ENCODE results near the gene OSBPL3. TPM values are rescaled to one million over a fixed set of nuclear protein-coding genes. Genes with fewer than 3 reads are reported as not detected.

OSBPL3 gene
- polyA plus RNA-seq, 3 donors, result 2.6 to 9.2 (median 3.7) TPM

DNA sequence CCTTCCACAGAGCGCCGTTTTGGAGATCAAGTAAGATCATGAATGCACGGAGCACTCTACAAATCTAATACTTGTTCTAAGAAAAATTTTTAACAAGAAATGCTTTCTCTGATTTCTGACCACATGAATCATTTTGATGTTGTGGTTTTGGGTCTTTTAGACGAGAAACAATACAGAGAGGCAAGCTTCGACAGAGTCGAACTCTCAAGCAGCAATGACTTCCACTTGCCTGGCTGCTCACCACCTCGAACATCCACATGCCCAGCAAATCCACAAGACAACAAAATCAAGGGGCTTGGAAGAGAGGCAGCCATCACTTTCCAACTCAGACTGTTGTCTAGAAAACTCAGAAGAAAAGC lies 153.3 kb downstream of the OSBPL3 start:
- no peak for DNase-seq
- Histone ChIP-seq H4K20me1 (ENCODE audit: insufficient read depth, low read length) (no peaks in the 10 kb centered on the region), H3K4me3 (replicated peaks in 1 of 3; ENCODE audit: low read depth in 2 of 3, low read length in 3 of 3) (peak overlapping the region in 1 of 3 experiments; percentile 15), H2AFZ (ENCODE audit: insufficient read depth, low read depth, low read length, poor library complexity, severe bottlenecking) (no peak overlapping the region), H3K4me2 (replicated peaks; ENCODE audit: extremely low read depth, low read length, poor library complexity, severe bottlenecking) (no peak overlapping the region), H3K9me3 (replicated peaks in 1 of 2; ENCODE audit: control insufficient read depth in 1 of 2, insufficient read depth in 1 of 2, low read length in 2 of 2) (no peaks in the 10 kb centered on the region), H3K4me1 (ENCODE audit: control insufficient read depth in 1 of 2, insufficient read depth in 2 of 2, low read length in 2 of 2) (peaks cover 57 to 63% of the 10 kb centered on the region in 2 donors), H3K9ac (ENCODE audit: insufficient read depth, low read length, poor library complexity, severe bottlenecking) (no peak overlapping the region), H3K36me3 (replicated peaks in 1 of 2; ENCODE audit: control insufficient read depth in 1 of 2, insufficient read depth in 2 of 2, low read length in 2 of 2) (no peaks in the 10 kb centered on the region), H3K27ac (ENCODE audit: low read depth in 1 of 2, low read length in 2 of 2) (peak overlapping the region; percentile 43 to 48), H3K27me3 (ENCODE audit: control insufficient read depth in 2 of 2, insufficient read depth in 2 of 2, low read length in 2 of 2) (no peaks in the 10 kb centered on the region), H3K79me2 (ENCODE audit: insufficient read depth, low read length) (no peaks in the 10 kb centered on the region)
- TF ChIP-seq, protein P1, sequence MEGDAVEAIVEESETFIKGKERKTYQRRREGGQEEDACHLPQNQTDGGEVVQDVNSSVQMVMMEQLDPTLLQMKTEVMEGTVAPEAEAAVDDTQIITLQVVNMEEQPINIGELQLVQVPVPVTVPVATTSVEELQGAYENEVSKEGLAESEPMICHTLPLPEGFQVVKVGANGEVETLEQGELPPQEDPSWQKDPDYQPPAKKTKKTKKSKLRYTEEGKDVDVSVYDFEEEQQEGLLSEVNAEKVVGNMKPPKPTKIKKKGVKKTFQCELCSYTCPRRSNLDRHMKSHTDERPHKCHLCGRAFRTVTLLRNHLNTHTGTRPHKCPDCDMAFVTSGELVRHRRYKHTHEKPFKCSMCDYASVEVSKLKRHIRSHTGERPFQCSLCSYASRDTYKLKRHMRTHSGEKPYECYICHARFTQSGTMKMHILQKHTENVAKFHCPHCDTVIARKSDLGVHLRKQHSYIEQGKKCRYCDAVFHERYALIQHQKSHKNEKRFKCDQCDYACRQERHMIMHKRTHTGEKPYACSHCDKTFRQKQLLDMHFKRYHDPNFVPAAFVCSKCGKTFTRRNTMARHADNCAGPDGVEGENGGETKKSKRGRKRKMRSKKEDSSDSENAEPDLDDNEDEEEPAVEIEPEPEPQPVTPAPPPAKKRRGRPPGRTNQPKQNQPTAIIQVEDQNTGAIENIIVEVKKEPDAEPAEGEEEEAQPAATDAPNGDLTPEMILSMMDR (IDR thresholded peaks at IDR 0.05), result no peak
- WGBS (ENCODE audit: insufficient coverage), result 81% methylated on average over 3 of the region's 7 CpGs
- H3K27ac Mint-ChIP-seq, result peak overlapping the region; percentile 70 to 87 (median 76)
- H3K9me3 Mint-ChIP-seq, result no peaks in the 10 kb centered on the region
- no peak overlapping the region for H3K4me3 Mint-ChIP-seq
- H3K4me1 Mint-ChIP-seq, result peaks cover 60% of the 10 kb centered on the region
- intact Hi-C loops (cut with micrococcal nuclease), result no loop called here
- H3K27me3 Mint-ChIP-seq (ENCODE audit: low read depth in 3 of 3), result peaks cover 0 to 1% (median 0%) of the 10 kb centered on the region in 3 donors
- peaks cover 14 to 19% of the 10 kb centered on the region in 2 donors for H3K36me3 Mint-ChIP-seq

DNA sequence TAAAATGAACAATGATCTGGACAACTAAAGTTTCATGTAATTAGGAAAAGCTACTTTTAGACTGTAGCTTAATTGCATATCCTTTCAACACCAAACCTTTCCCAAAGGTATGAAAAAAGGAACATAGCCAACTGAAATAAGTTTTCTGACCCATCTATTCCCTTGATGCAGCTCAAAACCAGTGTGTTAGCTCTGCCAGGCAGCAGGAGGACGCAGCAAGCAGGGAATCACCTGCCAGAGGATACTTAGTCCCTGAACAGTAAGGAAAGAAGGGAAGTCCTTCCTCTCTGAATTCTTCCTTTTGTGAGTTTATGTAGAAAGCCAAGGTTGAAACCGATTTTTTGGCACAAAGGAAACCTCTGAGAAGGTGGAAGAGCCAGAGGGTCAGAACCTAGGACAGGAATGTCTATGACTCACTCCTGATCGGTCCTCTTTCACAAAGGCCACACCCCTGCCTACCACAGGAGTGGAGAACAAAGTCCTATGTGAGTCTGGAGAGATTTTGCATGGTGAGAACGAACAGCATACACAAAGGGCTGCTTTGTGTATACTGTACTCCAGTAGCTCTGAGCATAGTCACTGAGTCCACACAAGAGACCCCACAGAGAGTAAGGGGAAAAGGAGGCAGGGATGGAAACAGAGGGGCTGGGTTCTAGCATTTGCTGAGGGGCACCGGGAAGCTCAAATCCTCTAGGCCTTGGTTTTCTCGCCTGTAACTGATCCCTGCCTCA lies 153.9 kb downstream of the OSBPL3 start:
- H3K27me3 ChIP-seq (ENCODE audit: control insufficient read depth in 2 of 2, insufficient read depth in 2 of 2, low read length in 2 of 2), result no peaks in the 10 kb centered on the region
- peaks cover 58 to 63% of the 10 kb centered on the region in 2 donors for H3K4me1 ChIP-seq (ENCODE audit: control insufficient read depth in 1 of 2, insufficient read depth in 2 of 2, low read length in 2 of 2)
- H3K36me3 ChIP-seq (replicated peaks in 1 of 2; ENCODE audit: control insufficient read depth in 1 of 2, insufficient read depth in 2 of 2, low read length in 2 of 2), result no peaks in the 10 kb centered on the region
- H3K9ac ChIP-seq (ENCODE audit: insufficient read depth, low read length, poor library complexity, severe bottlenecking), result no peak overlapping the region
- H3K4me2 ChIP-seq (replicated peaks; ENCODE audit: extremely low read depth, low read length, poor library complexity, severe bottlenecking), result peak overlapping the region; percentile 18
- H3K9me3 Mint-ChIP-seq, result no peaks in the 10 kb centered on the region
- peak; percentile 30 to 66 (median 66) for DNase-seq
- peak overlapping the region in 1 of 2 donors; percentile 29 for H3K4me3 Mint-ChIP-seq
- 100% methylated on average over 1 of the region's 6 CpGs for WGBS (ENCODE audit: insufficient coverage)
- TF ChIP-seq, protein P1 (IDR thresholded peaks at IDR 0.05), result no peak
- H3K27ac Mint-ChIP-seq, result peak overlapping the region; percentile 76 to 87 (median 78)
- peaks cover 14 to 19% of the 10 kb centered on the region in 2 donors for H3K36me3 Mint-ChIP-seq
- peak overlapping the region; percentile 43 to 48 for H3K27ac ChIP-seq (ENCODE audit: low read depth in 1 of 2, low read length in 2 of 2)
- H3K27me3 Mint-ChIP-seq (ENCODE audit: low read depth in 3 of 3), result peaks cover 0 to 1% (median 0%) of the 10 kb centered on the region in 3 donors
- no peak overlapping the region for H2AFZ ChIP-seq (ENCODE audit: insufficient read depth, low read depth, low read length, poor library complexity, severe bottlenecking)
- H3K4me3 ChIP-seq (replicated peaks in 1 of 3; ENCODE audit: low read depth in 2 of 3, low read length in 3 of 3), result peak overlapping the region in 1 of 3 experiments; percentile 15
- no peaks in the 10 kb centered on the region for H3K9me3 ChIP-seq (replicated peaks in 1 of 2; ENCODE audit: control insufficient read depth in 1 of 2, insufficient read depth in 1 of 2, low read length in 2 of 2)
- H4K20me1 ChIP-seq (ENCODE audit: insufficient read depth, low read length), result no peaks in the 10 kb centered on the region
- peaks cover 60% of the 10 kb centered on the region for H3K4me1 Mint-ChIP-seq
- intact Hi-C loops (cut with micrococcal nuclease), result no loop called here
- no peaks in the 10 kb centered on the region for H3K79me2 ChIP-seq (ENCODE audit: insufficient read depth, low read length)
